KMS-11 (cell line): Measurements from ENCODE around the gene GPNMB.

Source experiments
- H2AFZ ChIP-seq: fragments of 200-600 bp; sonication (generic); 2 replicates; pipeline ENCODE4 v1.6.1; 2016; ENCODE audit warnings: antibody characterized with exemption, mixed run types, low read depth
- H3K27ac ChIP-seq: fragments of 200-600 bp; sonication (generic); 2 replicates; pipeline ENCODE4 v1.6.1; 2016; ENCODE audit warnings: mild to moderate bottlenecking, mixed run types
- H3K27me3 ChIP-seq: fragments of 200-600 bp; sonication (generic); 2 replicates; pipeline ENCODE4 v1.6.1; 2017; ENCODE audit warnings: mild to moderate bottlenecking, low read depth, mixed run types, moderate library complexity; ENCODE audit not compliant: insufficient read depth
- H3K36me3 ChIP-seq: fragments of 200-600 bp; sonication (generic); 2 replicates; pipeline ENCODE4 v1.6.1; 2017; ENCODE audit warnings: mild to moderate bottlenecking, mixed run types; ENCODE audit not compliant: insufficient read depth
- H3K4me1 ChIP-seq: fragments of 200-600 bp; sonication (generic); 2 replicates; pipeline ENCODE4 v1.6.1; 2016; ENCODE audit warnings: mild to moderate bottlenecking, low read depth, mixed run types; ENCODE audit not compliant: poor library complexity, severe bottlenecking
- H3K4me2 ChIP-seq: fragments of 200-600 bp; sonication (generic); 2 replicates; pipeline ENCODE4 v1.7.0; 2016; ENCODE audit warnings: mild to moderate bottlenecking, mixed run types
- H3K4me3 ChIP-seq: fragments of 200-600 bp; sonication (generic); IDR thresholded peaks from 2 replicates; pipeline ENCODE4 v1.6.1; 2017; ENCODE audit warnings: low read depth, low read length, mixed read lengths; ENCODE audit not compliant: insufficient read depth
- H3K79me2 ChIP-seq: fragments of 200-600 bp; sonication (generic); 2 replicates; pipeline ENCODE4 v1.6.1; 2016; ENCODE audit warnings: low read depth, mixed run types; ENCODE audit not compliant: insufficient read depth
- H3K9ac ChIP-seq: fragments of 200-600 bp; sonication (generic); 2 replicates; pipeline ENCODE4 v1.6.1; 2016; ENCODE audit warnings: mild to moderate bottlenecking, mixed run types
- H4K20me1 ChIP-seq: fragments of 200-600 bp; sonication (generic); 2 replicates; pipeline ENCODE4 v1.6.1; 2016; ENCODE audit warnings: mild to moderate bottlenecking, mixed run types; ENCODE audit not compliant: insufficient read depth
- TF ChIP-seq, protein P1 (sequence below): fragments of 200-600 bp; sonication (generic); conservative IDR thresholded peaks from 2 replicates; pipeline ENCODE4 v1.6.1; 2017; ENCODE audit warnings: low read depth, mild to moderate bottlenecking, antibody characterized with exemption, low read length, moderate library complexity, mixed read lengths

GPNMB gene

GRCh38 chr7:23242935-23243334 is 3.6 kb upstream of the GPNMB start:
- no peak overlapping the region; the same call in 1 of the 2 replicates for H3K4me2 ChIP-seq
- no peak overlapping the region for H3K9ac ChIP-seq
- H4K20me1 ChIP-seq, result no peaks in the 10 kb centered on the region
- no peaks in the 10 kb centered on the region for H3K36me3 ChIP-seq
- TF ChIP-seq, protein P1, sequence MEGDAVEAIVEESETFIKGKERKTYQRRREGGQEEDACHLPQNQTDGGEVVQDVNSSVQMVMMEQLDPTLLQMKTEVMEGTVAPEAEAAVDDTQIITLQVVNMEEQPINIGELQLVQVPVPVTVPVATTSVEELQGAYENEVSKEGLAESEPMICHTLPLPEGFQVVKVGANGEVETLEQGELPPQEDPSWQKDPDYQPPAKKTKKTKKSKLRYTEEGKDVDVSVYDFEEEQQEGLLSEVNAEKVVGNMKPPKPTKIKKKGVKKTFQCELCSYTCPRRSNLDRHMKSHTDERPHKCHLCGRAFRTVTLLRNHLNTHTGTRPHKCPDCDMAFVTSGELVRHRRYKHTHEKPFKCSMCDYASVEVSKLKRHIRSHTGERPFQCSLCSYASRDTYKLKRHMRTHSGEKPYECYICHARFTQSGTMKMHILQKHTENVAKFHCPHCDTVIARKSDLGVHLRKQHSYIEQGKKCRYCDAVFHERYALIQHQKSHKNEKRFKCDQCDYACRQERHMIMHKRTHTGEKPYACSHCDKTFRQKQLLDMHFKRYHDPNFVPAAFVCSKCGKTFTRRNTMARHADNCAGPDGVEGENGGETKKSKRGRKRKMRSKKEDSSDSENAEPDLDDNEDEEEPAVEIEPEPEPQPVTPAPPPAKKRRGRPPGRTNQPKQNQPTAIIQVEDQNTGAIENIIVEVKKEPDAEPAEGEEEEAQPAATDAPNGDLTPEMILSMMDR, result no peak
- peaks cover 10% of the 10 kb centered on the region for H3K4me1 ChIP-seq
- no peaks in the 10 kb centered on the region for H3K27me3 ChIP-seq
- no peak overlapping the region for H2AFZ ChIP-seq
- no peaks in the 10 kb centered on the region for H3K79me2 ChIP-seq
- H3K4me3 ChIP-seq, result no peak overlapping the region
- H3K27ac ChIP-seq, result no peak overlapping the region

GRCh38 chr7:23247046-23247602 is 549 bp downstream of the GPNMB start:
- no peaks in the 10 kb centered on the region for H3K36me3 ChIP-seq
- H2AFZ ChIP-seq, result no peak overlapping the region
- H3K79me2 ChIP-seq, result no peaks in the 10 kb centered on the region
- H4K20me1 ChIP-seq, result no peaks in the 10 kb centered on the region
- no peak overlapping the region for H3K9ac ChIP-seq
- H3K4me2 ChIP-seq, result no peak overlapping the region
- no peak overlapping the region for H3K27ac ChIP-seq
- TF ChIP-seq, protein P1, result no peak
- no peak overlapping the region for H3K4me3 ChIP-seq
- no peaks in the 10 kb centered on the region for H3K27me3 ChIP-seq
- H3K4me1 ChIP-seq, result peaks cover 8% of the 10 kb centered on the region

- H2AFZ ChIP-seq, result no peak overlapping the region
- H3K36me3 ChIP-seq, result no peaks in the 10 kb centered on the region
- TF ChIP-seq, protein P1, result no peak
- H3K27me3 ChIP-seq, result no peaks in the 10 kb centered on the region
- no peak overlapping the region for H3K4me2 ChIP-seq
- no peak overlapping the region for H3K27ac ChIP-seq
- H4K20me1 ChIP-seq, result no peaks in the 10 kb centered on the region
- peaks cover 2% of the 10 kb centered on the region for H3K4me1 ChIP-seq
- H3K9ac ChIP-seq, result no peak overlapping the region
- no peak overlapping the region for H3K4me3 ChIP-seq
- no peaks in the 10 kb centered on the region for H3K79me2 ChIP-seq
These were observed 1.2 kb downstream of the GPNMB start for GRCh38 chr7:23247603-23248335.

GRCh38 chr7:23249486-23249885 is 2.9 kb downstream of the GPNMB start:
- H3K4me3 ChIP-seq, result no peak overlapping the region
- no peaks in the 10 kb centered on the region for H3K27me3 ChIP-seq
- no peaks in the 10 kb centered on the region for H3K4me1 ChIP-seq
- H2AFZ ChIP-seq, result no peak overlapping the region
- H3K9ac ChIP-seq, result no peak overlapping the region
- H3K79me2 ChIP-seq, result no peaks in the 10 kb centered on the region
- H3K4me2 ChIP-seq, result no peak overlapping the region
- no peak overlapping the region for H3K27ac ChIP-seq
- TF ChIP-seq, protein P1, result no peak
- no peaks in the 10 kb centered on the region for H4K20me1 ChIP-seq
- H3K36me3 ChIP-seq, result no peaks in the 10 kb centered on the region
